HepG2 (cell line): Measurements from ENCODE around the gene VPS9D1. TPM values are rescaled to one million over a fixed set of nuclear protein-coding genes. Genes with fewer than 3 reads are reported as not detected.

ENCODE experiments used
- ARID2 ChIP-seq: sonication (generic); formaldehyde crosslinking; IDR thresholded peaks from 2 replicates; pipeline ENCODE4 v1.8.1; 2022; ENCODE audit warnings: mild to moderate bottlenecking, missing genetic modification reagents, borderline replicate concordance
- CC2D1A ChIP-seq: sonication (generic); formaldehyde crosslinking; IDR thresholded peaks from 2 replicates; pipeline ENCODE4 v1.8.1; 2023; ENCODE audit warnings: mild to moderate bottlenecking, missing genetic modification reagents
- HOXA3 ChIP-seq: sonication (generic); formaldehyde crosslinking; IDR thresholded peaks from 2 replicates; pipeline ENCODE4 v1.5.0; 2020; ENCODE audit warnings: missing genetic modification reagents
- IKZF5 ChIP-seq: IDR thresholded peaks from 2 replicates; pipeline ENCODE4 v1.6.1; 2018; ENCODE audit warnings: missing genetic modification reagents, mild to moderate bottlenecking, missing compliant biosample characterization
- MED1 ChIP-seq: sonication (generic); formaldehyde crosslinking; IDR thresholded peaks from 2 replicates; pipeline ENCODE4 v1.4.0; 2020; ENCODE audit warnings: missing genetic modification reagents
- MTA1 ChIP-seq: sonication (generic); formaldehyde crosslinking; IDR thresholded peaks from 2 replicates; pipeline ENCODE4 v1.4.0; 2020; ENCODE audit warnings: missing genetic modification reagents, mild to moderate bottlenecking, borderline replicate concordance
- NCOA2 ChIP-seq: sonication (generic); formaldehyde crosslinking; IDR thresholded peaks from 2 replicates; pipeline ENCODE4 v1.8.0; 2022; ENCODE audit warnings: inconsistent platforms
- PRDM15 ChIP-seq: sonication (generic); formaldehyde crosslinking; IDR thresholded peaks from 2 replicates; pipeline ENCODE4 v1.4.0; 2020; ENCODE audit warnings: missing genetic modification reagents
- RNF2 ChIP-seq: fragments of 450-650 bp; conservative IDR thresholded peaks from 2 replicates; pipeline ENCODE4 v1.6.1; 2016; ENCODE audit warnings: low read depth
- SALL1 ChIP-seq: sonication (generic); formaldehyde crosslinking; IDR thresholded peaks from 2 replicates; pipeline ENCODE4 v1.8.0; 2022; ENCODE audit warnings: mild to moderate bottlenecking, missing genetic modification reagents
- ZC3H4 ChIP-seq: sonication (generic); formaldehyde crosslinking; IDR thresholded peaks from 2 replicates; pipeline ENCODE4 v1.4.0; 2020; ENCODE audit warnings: missing genetic modification reagents, borderline replicate concordance
- ZFP62 ChIP-seq: sonication (generic); formaldehyde crosslinking; IDR thresholded peaks from 2 replicates; pipeline ENCODE4 v1.4.0; 2020; ENCODE audit warnings: missing genetic modification reagents
- ZNF343 ChIP-seq: sonication (generic); formaldehyde crosslinking; IDR thresholded peaks from 2 replicates; pipeline ENCODE4 v1.4.0; 2020; ENCODE audit warnings: mild to moderate bottlenecking, missing genetic modification reagents
- ZNF564 ChIP-seq: sonication (generic); formaldehyde crosslinking; IDR thresholded peaks from 2 replicates; pipeline ENCODE4 v1.8.1; 2023; ENCODE audit warnings: mild to moderate bottlenecking, missing genetic modification reagents
- ZNF615 ChIP-seq: sonication (generic); formaldehyde crosslinking; IDR thresholded peaks from 2 replicates; pipeline ENCODE4 v1.5.0; 2020; ENCODE audit warnings: mild to moderate bottlenecking, missing genetic modification reagents, borderline replicate concordance
- ZNF83 ChIP-seq: sonication (generic); formaldehyde crosslinking; IDR thresholded peaks from 2 replicates; pipeline ENCODE4 v1.4.0; 2020; ENCODE audit warnings: missing genetic modification reagents, mild to moderate bottlenecking, borderline replicate concordance
- polyA plus RNA-seq, 8 experiments: library from polyadenylated mRNA; depleted of rRNA in 3 of 8; stranded (reverse) in 7 of 8; unstranded in 1 of 8; fragments of >200 nt; fragmentation: Illumina TruSeq in 4 of 8; extraction: Trizol in 4 of 8; gene quantifications; 2 replicates each; pipeline versions ENCODE4 v1.2.1 to v1.2.3, GENCODE V29; 2011 to 2016; ENCODE audit warnings: low read depth in 4 of 8, missing spikeins in 1 of 8, mixed read lengths in 1 of 8; ENCODE audit not compliant: insufficient read depth in 1 of 8
- total RNA-seq, 5 experiments: library from RNA; depleted of rRNA; stranded (reverse); fragments of >200 nt; fragmentation: Illumina TruSeq; extraction: Trizol; gene quantifications; 2 replicates each; pipeline ENCODE4 v1.2.3, GENCODE V29; 2016; ENCODE audit warnings: low read depth in 1 of 5
- TF ChIP-seq, protein P1 (sequence below): IDR thresholded peaks from 2 replicates; pipeline ENCODE4 v1.6.1; 2016; ENCODE audit warnings: low read depth, missing genetic modification reagents, missing compliant biosample characterization

Gene VPS9D1
- total and polyA plus RNA-seq, 2 of the 13 experiments (the other 11 are each of a cell fraction or from before 2014, with no cell fraction given): 10.1 to 13.2 TPM

GRCh38 chr16:89687092-89687940 is 33.4 kb downstream of the VPS9D1 start (continued):
- TF ChIP-seq ZC3H4 (CRISPR knock-in tag) (no peak), ZNF564 (peak; percentile 96), RNF2 (peak; percentile 93; the same call in 1 of the 2 replicates), IKZF5 (CRISPR knock-in tag) (peak; percentile 99), CC2D1A (CRISPR knock-in tag) (no peak), ZNF83 (CRISPR knock-in tag) (no peak), ZFP62 (CRISPR knock-in tag) (0 out of 2 replicates have a peak, but pooled peaks have one; percentile 69), ZNF615 (CRISPR knock-in tag) (peak; percentile 94), SALL1 (CRISPR knock-in tag) (peak; percentile 99), MED1 (peak; percentile 99), MTA1 (CRISPR knock-in tag) (peak; percentile 92), HOXA3 (peak; percentile 96), ARID2 (CRISPR knock-in tag) (peak; percentile 100), NCOA2 (CRISPR knock-in tag) (peak; percentile 94), PRDM15 (CRISPR knock-in tag) (peak; percentile 81), ZNF343 (CRISPR knock-in tag) (peak; percentile 91)
- TF ChIP-seq, protein P1, sequence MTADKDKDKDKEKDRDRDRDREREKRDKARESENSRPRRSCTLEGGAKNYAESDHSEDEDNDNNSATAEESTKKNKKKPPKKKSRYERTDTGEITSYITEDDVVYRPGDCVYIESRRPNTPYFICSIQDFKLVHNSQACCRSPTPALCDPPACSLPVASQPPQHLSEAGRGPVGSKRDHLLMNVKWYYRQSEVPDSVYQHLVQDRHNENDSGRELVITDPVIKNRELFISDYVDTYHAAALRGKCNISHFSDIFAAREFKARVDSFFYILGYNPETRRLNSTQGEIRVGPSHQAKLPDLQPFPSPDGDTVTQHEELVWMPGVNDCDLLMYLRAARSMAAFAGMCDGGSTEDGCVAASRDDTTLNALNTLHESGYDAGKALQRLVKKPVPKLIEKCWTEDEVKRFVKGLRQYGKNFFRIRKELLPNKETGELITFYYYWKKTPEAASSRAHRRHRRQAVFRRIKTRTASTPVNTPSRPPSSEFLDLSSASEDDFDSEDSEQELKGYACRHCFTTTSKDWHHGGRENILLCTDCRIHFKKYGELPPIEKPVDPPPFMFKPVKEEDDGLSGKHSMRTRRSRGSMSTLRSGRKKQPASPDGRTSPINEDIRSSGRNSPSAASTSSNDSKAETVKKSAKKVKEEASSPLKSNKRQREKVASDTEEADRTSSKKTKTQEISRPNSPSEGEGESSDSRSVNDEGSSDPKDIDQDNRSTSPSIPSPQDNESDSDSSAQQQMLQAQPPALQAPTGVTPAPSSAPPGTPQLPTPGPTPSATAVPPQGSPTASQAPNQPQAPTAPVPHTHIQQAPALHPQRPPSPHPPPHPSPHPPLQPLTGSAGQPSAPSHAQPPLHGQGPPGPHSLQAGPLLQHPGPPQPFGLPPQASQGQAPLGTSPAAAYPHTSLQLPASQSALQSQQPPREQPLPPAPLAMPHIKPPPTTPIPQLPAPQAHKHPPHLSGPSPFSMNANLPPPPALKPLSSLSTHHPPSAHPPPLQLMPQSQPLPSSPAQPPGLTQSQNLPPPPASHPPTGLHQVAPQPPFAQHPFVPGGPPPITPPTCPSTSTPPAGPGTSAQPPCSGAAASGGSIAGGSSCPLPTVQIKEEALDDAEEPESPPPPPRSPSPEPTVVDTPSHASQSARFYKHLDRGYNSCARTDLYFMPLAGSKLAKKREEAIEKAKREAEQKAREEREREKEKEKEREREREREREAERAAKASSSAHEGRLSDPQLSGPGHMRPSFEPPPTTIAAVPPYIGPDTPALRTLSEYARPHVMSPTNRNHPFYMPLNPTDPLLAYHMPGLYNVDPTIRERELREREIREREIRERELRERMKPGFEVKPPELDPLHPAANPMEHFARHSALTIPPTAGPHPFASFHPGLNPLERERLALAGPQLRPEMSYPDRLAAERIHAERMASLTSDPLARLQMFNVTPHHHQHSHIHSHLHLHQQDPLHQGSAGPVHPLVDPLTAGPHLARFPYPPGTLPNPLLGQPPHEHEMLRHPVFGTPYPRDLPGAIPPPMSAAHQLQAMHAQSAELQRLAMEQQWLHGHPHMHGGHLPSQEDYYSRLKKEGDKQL (CRISPR knock-in tag): peak; percentile 89
